ENCODE data around the gene STMND1.
"Not testable (repeated sequence)": the region's sequence is repeated elsewhere in the genome, so short reads cannot be mapped to it uniquely, and the experiment has no call there.

The STMND1 gene

GRCh38 chr6:17101422-17102257 is at the start of gene STMND1:
STMND1 (plus strand) TSS chr6:17102050; CDS start chr6:17102258, 208 bp downstream.
- DNase-seq, result no peak

GRCh38 chr6:17054647-17055046 is 47.2 kb upstream of the STMND1 start:
- DNase-seq, result no peak

- no peak for DNase-seq
These were observed 44.5 kb upstream of the STMND1 start for GRCh38 chr6:17057322-17057721.

GRCh38 chr6:17058550-17058949 is 43.3 kb upstream of the STMND1 start:
- DNase-seq, result no peak

- DNase-seq, result no peak
These were observed 42.8 kb upstream of the STMND1 start for GRCh38 chr6:17059022-17059421.

- no peak for DNase-seq
These were observed 42.0 kb upstream of the STMND1 start for GRCh38 chr6:17059850-17060249.

- no peak for DNase-seq
These were observed 40.8 kb upstream of the STMND1 start for GRCh38 chr6:17061097-17061496.

GRCh38 chr6:17062871-17063440 is 38.9 kb upstream of the STMND1 start:
- DNase-seq, result no peak

- DNase-seq, result no peak
These were observed 36.9 kb upstream of the STMND1 start for GRCh38 chr6:17064975-17065374.

GRCh38 chr6:17066610-17067009 is 35.2 kb upstream of the STMND1 start:
- DNase-seq, result no peak

GRCh38 chr6:17068972-17069371 is 32.9 kb upstream of the STMND1 start:
- not testable (repeated sequence) for DNase-seq

GRCh38 chr6:17070400-17070799 is 31.4 kb upstream of the STMND1 start:
- not testable (repeated sequence) for DNase-seq

- DNase-seq, result not testable (repeated sequence)
These were observed 28.3 kb upstream of the STMND1 start for GRCh38 chr6:17073596-17073995.

- DNase-seq, result no peak
These were observed 20.6 kb upstream of the STMND1 start for GRCh38 chr6:17081273-17081672.

GRCh38 chr6:17081860-17082508 is 19.9 kb upstream of the STMND1 start:
- no peak for DNase-seq

- DNase-seq, result no peak
These were observed 18.5 kb upstream of the STMND1 start for GRCh38 chr6:17083397-17083796.

- DNase-seq, result peak; percentile 42 to 60
These were observed 15.4 kb upstream of the STMND1 start for GRCh38 chr6:17086469-17086868.

- DNase-seq, result no peak
These were observed 13.7 kb upstream of the STMND1 start for GRCh38 chr6:17088091-17088611.

GRCh38 chr6:17091122-17091521 is 10.7 kb upstream of the STMND1 start:
- peak in 1 of 2 experiments; percentile 28 for DNase-seq

GRCh38 chr6:17093686-17094085 is 8.2 kb upstream of the STMND1 start:
- DNase-seq, result peak; percentile 10 to 17

- DNase-seq, result no peak
These were observed 5.8 kb upstream of the STMND1 start for GRCh38 chr6:17096096-17096495.

GRCh38 chr6:17096652-17097051 is 5.2 kb upstream of the STMND1 start:
- no peak for DNase-seq

GRCh38 chr6:17097982-17098381 is 3.9 kb upstream of the STMND1 start:
- no peak for DNase-seq

GRCh38 chr6:17098538-17098937 is 3.3 kb upstream of the STMND1 start:
- no peak for DNase-seq

All from Kasumi-1 (cell line).